Endothelial cell of umbilical vein (primary cell): ENCODE results near the gene STOX1. TPM values are rescaled to one million over a fixed set of nuclear protein-coding genes. Genes with fewer than 3 reads are reported as not detected.

Experiments used
- BruUV-seq: library from RNA; stranded (reverse); fragments of 400-500 nt; replicated peaks from 2 replicates; lab custom pipeline; 2021; lab: Mats Ljungman, UMichigan
- CTCF ChIA-PET: fragments of 300-600, 350-600 bp; sonication (Branson Sonifier 250); formaldehyde crosslinking; loops from one replicate; lab custom pipeline; 2021; ENCODE audit warnings: antibody characterized with exemption, inconsistent platforms; lab: Charles Lee
- POLR2A ChIA-PET: fragments of 300-600, 350-600 bp; sonication (Branson Sonifier 250); formaldehyde crosslinking; loops from one replicate; lab custom pipeline; 2021; ENCODE audit warnings: antibody characterized with exemption, inconsistent platforms; lab: Charles Lee
- DNase-seq: peaks from one replicate; pipeline ENCODE4 v3.0.0-alpha.2; 2011; ENCODE audit warnings: low read depth, low spot score
- FAIRE-seq: peaks from 2 replicates; lab custom pipeline; 2011; peaks lifted over from hg19 to GRCh38; lab: Jason Lieb, UNC
- H2AFZ ChIP-seq: 2 replicates; pipeline ENCODE4 v1.6.0; 2012; ENCODE audit warnings: low read depth, low read length, control low read depth, inconsistent platforms
- H3K27ac ChIP-seq: 2 replicates; pipeline ENCODE4 v1.5.1; 2011; ENCODE audit warnings: low read depth, mild to moderate bottlenecking, control low read depth, low read length, moderate library complexity; ENCODE audit not compliant: insufficient read depth
- H3K27me3 ChIP-seq, 2 experiments: 2 replicates each; pipeline versions ENCODE4 v1.6.0 to v1.6.1; 2011; ENCODE audit warnings: low read length in 2 of 2, mixed read lengths in 1 of 2; ENCODE audit not compliant: control insufficient read depth in 2 of 2, insufficient read depth in 2 of 2
- H3K36me3 ChIP-seq, 2 experiments: 2 replicates in 1 of 2; 3 replicates in 1 of 2; pipeline ENCODE4 v1.5.1; 2011; ENCODE audit warnings: low read length in 2 of 2, mild to moderate bottlenecking in 1 of 2, moderate library complexity in 1 of 2; ENCODE audit not compliant: control insufficient read depth in 2 of 2, insufficient read depth in 2 of 2; ENCODE audit errors: extremely low read depth in 1 of 2
- H3K4me1 ChIP-seq: 3 replicates; pipeline ENCODE4 v1.5.1; 2011; ENCODE audit warnings: mild to moderate bottlenecking, low read length; ENCODE audit not compliant: control insufficient read depth, insufficient read depth; ENCODE audit errors: extremely low read depth
- H3K4me2 ChIP-seq: 2 replicates; pipeline ENCODE4 v1.6.1; 2011; ENCODE audit warnings: low read length, control low read depth, mixed read lengths; ENCODE audit not compliant: insufficient read depth
- H3K4me3 ChIP-seq, 3 experiments: fragments of 200-600 bp in 1 of 3; sonication (generic), shearing (Covaris generic) in 1 of 3; replicated peaks in 1 of 3; 2 replicates each; pipeline ENCODE4 v1.5.1; 2011 to 2016; ENCODE audit warnings: control low read depth in 3 of 3, low read length in 3 of 3, mild to moderate bottlenecking in 2 of 3, inconsistent platforms in 1 of 3, low read depth in 1 of 3, moderate library complexity in 1 of 3; ENCODE audit not compliant: insufficient read depth in 1 of 3
- H3K79me2 ChIP-seq: 2 replicates; pipeline ENCODE4 v1.6.0; 2012; ENCODE audit warnings: low read length, inconsistent platforms; ENCODE audit not compliant: control insufficient read depth, insufficient read depth
- H3K9ac ChIP-seq: replicated peaks from 2 replicates; pipeline ENCODE3; 2011; ENCODE audit warnings: low read length, control low read depth; ENCODE audit not compliant: insufficient read depth; ENCODE audit errors: extremely low read depth
- H3K9me1 ChIP-seq: replicated peaks from 3 replicates; pipeline ENCODE4 v1.6.0; 2011; ENCODE audit warnings: mild to moderate bottlenecking, low read length; ENCODE audit not compliant: control insufficient read depth, insufficient read depth; ENCODE audit errors: extremely low read depth
- H3K9me3 ChIP-seq: replicated peaks from 2 replicates; pipeline ENCODE4 v1.5.1; 2012; ENCODE audit warnings: low read length, inconsistent platforms; ENCODE audit not compliant: control insufficient read depth, insufficient read depth
- H4K20me1 ChIP-seq: replicated peaks from 2 replicates; pipeline ENCODE3; 2011; ENCODE audit warnings: mild to moderate bottlenecking, low read length; ENCODE audit not compliant: control insufficient read depth, insufficient read depth; ENCODE audit errors: extremely low read depth
- CTCF ChIP-seq, 2 donors: IDR thresholded peaks; 1 replicate in 1 of 2; 2 replicates in 1 of 2; pipeline ENCODE4 v1.5.1; 2011; ENCODE audit warnings: low read length in 2 of 2, mild to moderate bottlenecking in 2 of 2, moderate library complexity in 2 of 2, control low read depth in 1 of 2, inconsistent platforms in 1 of 2, low read depth in 1 of 2; ENCODE audit not compliant: insufficient read depth in 1 of 2; ENCODE audit errors: extremely low read depth in 1 of 2
- EZH2 ChIP-seq: IDR thresholded peaks from 2 replicates; pipeline ENCODE4 v1.6.1; 2012; ENCODE audit warnings: borderline replicate concordance, low read depth, mild to moderate bottlenecking, moderate library complexity, low read length, inconsistent platforms; ENCODE audit not compliant: severe bottlenecking
- FOS ChIP-seq: IDR thresholded peaks from 2 replicates; pipeline ENCODE4 v1.6.1; 2011; ENCODE audit warnings: mild to moderate bottlenecking, low read length, moderate library complexity, borderline replicate concordance; ENCODE audit not compliant: insufficient read depth
- GATA2 ChIP-seq: IDR thresholded peaks from 2 replicates; pipeline ENCODE4 v1.7.0; 2011; ENCODE audit warnings: low read depth, mild to moderate bottlenecking, moderate library complexity, mixed read lengths, low read length; ENCODE audit not compliant: insufficient read length, insufficient read depth
- JUN ChIP-seq: IDR thresholded peaks from 2 replicates; pipeline ENCODE4 v1.6.1; 2011; ENCODE audit warnings: borderline replicate concordance, low read depth; ENCODE audit not compliant: insufficient read length, insufficient read depth
- MAX ChIP-seq: IDR thresholded peaks from 2 replicates; pipeline ENCODE4 v1.6.1; 2011; ENCODE audit not compliant: insufficient read depth, insufficient read length
- MYC ChIP-seq: IDR thresholded peaks from one replicate; pipeline ENCODE4 v1.6.1; 2011; ENCODE audit warnings: mild to moderate bottlenecking, low read depth, low read length
- POLR2AphosphoS5 ChIP-seq: IDR thresholded peaks from 2 replicates; pipeline ENCODE4 v1.6.1; 2012; ENCODE audit warnings: low read depth, mild to moderate bottlenecking, control low read depth, low read length, moderate library complexity; ENCODE audit not compliant: insufficient read depth
- dilution Hi-C: fragments of 300-500 bp; cut with MboI; formaldehyde crosslinking; loops from one replicate; pipeline ENCODE4 v1.15.0; 2019; ENCODE audit warnings: low sequenced_read_pairs; ENCODE audit not compliant: extremely low pct_ligation_motif_present
- intact Hi-C: fragments of 100-400 bp; cut with micrococcal nuclease; formaldehyde crosslinking; loops from one replicate; pipeline ENCODE4 v1.10.0; 2022
- polyA plus RNA-seq, 4 experiments: library from polyadenylated mRNA; depleted of rRNA in 3 of 4; stranded (reverse) in 3 of 4; unstranded in 1 of 4; fragments of >200 nt; gene quantifications; 2 replicates each; pipeline versions ENCODE4 v1.2.1 to v1.2.3, GENCODE V29; 2011 to 2012; ENCODE audit warnings: missing spikeins in 1 of 4
- total RNA-seq: library from RNA; stranded (reverse); gene quantifications from 2 replicates; pipeline ENCODE4 v1.2.3, GENCODE V29; 2021

The STOX1 gene
- total and polyA plus RNA-seq, 2 donors (not counting 3 experiments of a cell fraction or from before 2014, with no cell fraction given), result 0.06 to 0.20 TPM

- CTCF ChIA-PET, result interaction anchor here (0.7 to 0.9 kb wide), 2 partner anchors 11 to 397 kb away, joined by 3 read pairs; no protein-coding TSS in a partner anchor
- no peaks in the 10 kb centered on the region for H3K9me1 ChIP-seq
- no peaks in the 10 kb centered on the region for H3K9me3 ChIP-seq
- H3K4me3 ChIP-seq, result no peak overlapping the region
- no peaks in the 10 kb centered on the region for H3K4me1 ChIP-seq
- H4K20me1 ChIP-seq, result no peaks in the 10 kb centered on the region
- POLR2A ChIA-PET, result no interaction called here
- no peak overlapping the region for H3K27ac ChIP-seq
- no peak overlapping the region for H3K4me2 ChIP-seq
- intact Hi-C loops (no loop called here), dilution Hi-C loops (no loop called here)
- H3K27me3 ChIP-seq, result no peaks in the 10 kb centered on the region
- H2AFZ ChIP-seq, result no peak overlapping the region
- FAIRE-seq (no peak), DNase-seq (no peak)
- TF ChIP-seq EZH2 (no peak), FOS (no peak), GATA2 (no peak), MYC (no peak), JUN (no peak), MAX (no peak), POLR2AphosphoS5 (no peak), CTCF (IDR thresholded peaks at IDR 0.05; ENCODE audit: extremely low read depth in 1 of 2, insufficient read depth in 1 of 2, low read depth in 1 of 2, low read length in 2 of 2) (no peak)
- no TSS peak for BruUV-seq
- H3K79me2 ChIP-seq, result no peaks in the 10 kb centered on the region
- no peaks in the 10 kb centered on the region for H3K36me3 ChIP-seq
- no peak overlapping the region for H3K9ac ChIP-seq
Observed at GRCh38 chr10:68848281-68848680, 20.9 kb downstream of the STOX1 start.
